ENCODE results near the gene SYT12.
"Not testable (repeated sequence)": the region's sequence is repeated elsewhere in the genome, so short reads cannot be mapped to it uniquely, and the experiment has no call there.

The SYT12 gene, protein sequence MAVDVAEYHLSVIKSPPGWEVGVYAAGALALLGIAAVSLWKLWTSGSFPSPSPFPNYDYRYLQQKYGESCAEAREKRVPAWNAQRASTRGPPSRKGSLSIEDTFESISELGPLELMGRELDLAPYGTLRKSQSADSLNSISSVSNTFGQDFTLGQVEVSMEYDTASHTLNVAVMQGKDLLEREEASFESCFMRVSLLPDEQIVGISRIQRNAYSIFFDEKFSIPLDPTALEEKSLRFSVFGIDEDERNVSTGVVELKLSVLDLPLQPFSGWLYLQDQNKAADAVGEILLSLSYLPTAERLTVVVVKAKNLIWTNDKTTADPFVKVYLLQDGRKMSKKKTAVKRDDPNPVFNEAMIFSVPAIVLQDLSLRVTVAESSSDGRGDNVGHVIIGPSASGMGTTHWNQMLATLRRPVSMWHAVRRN

DNA sequence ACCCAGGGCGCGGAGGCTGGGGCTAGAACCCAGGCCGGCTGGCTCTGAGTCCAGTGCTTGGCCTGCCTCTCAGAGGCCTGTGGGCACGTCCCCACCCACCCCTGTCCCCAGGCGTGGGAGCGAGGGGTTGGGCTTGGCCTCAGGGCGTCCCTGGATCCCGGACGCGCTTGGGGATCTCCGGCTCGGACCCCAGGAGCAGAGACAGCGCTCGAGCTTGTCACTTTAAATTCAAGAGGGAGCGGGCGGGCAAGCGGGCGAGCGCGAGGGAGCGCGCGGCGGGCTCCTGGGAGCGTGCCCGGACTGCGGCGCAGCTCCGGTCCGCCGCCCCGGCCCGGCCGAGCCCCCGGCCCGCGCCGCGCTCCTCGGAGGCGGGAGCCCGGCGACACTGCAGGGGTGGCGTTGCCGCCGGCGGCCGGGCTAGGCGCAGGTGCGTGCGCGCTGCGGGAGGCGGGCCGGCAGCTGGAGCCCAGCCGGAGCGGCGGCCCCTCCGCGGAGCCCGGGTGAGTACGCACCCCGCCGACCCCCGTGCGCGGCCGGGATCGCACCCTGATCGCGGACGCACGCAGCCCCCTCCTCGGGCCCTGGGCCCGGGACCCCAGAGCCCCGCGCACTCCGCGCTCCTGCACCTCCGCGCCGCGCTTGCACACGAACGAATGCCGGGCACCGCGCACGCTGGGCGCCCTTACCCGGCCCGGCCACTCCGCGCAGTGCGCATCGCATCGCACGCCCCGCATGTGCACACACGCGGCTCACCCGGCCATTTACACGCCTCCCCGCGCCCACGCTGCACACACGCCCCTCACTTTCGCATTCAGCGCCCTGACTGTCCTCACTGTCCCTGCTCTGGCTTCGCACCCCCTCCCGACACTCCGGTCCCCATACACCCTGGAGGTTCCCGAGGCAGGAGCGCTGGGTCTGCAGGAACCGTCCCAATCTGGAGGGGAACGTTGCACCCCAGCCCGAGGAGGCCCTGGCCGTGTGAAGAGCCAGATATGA is at the start of gene SYT12:
TSS of gene SYT12 (plus strand) at position 174 of the 996 bp plus-strand sequence. CDS start 7,011 bp downstream, outside the sequence.
- DNase-seq = no peak

DNA sequence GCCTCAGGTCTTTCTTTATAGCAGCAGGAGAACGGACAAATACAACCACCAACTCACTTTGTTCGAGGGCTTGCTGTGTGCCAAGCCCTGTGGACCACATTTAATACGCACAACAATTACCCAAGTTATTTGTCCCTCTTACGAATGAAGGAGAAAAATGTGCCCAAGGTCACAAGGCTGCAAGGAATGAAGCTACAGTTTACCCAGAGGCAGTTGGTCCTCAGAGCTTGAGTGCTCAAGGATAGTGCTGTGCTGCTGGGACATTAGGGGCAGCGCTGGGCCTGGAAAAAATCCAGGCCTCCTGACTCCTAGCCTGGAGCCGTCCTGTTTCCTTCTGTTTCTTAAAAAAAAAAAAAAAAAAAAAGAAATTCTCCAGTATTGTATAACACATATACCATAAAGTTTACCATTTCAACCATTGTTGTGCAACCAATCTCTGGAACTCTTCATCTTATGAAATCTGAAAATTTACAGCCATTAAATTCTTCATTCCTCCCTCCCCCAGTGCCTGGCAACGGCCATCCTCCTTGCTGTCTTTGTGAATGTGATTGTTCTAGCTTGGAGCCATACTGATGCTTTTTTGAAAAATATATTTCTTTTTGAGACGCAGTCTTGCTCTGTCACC is 48.9 kb upstream of the SYT12 start:
- no peak for DNase-seq

DNA sequence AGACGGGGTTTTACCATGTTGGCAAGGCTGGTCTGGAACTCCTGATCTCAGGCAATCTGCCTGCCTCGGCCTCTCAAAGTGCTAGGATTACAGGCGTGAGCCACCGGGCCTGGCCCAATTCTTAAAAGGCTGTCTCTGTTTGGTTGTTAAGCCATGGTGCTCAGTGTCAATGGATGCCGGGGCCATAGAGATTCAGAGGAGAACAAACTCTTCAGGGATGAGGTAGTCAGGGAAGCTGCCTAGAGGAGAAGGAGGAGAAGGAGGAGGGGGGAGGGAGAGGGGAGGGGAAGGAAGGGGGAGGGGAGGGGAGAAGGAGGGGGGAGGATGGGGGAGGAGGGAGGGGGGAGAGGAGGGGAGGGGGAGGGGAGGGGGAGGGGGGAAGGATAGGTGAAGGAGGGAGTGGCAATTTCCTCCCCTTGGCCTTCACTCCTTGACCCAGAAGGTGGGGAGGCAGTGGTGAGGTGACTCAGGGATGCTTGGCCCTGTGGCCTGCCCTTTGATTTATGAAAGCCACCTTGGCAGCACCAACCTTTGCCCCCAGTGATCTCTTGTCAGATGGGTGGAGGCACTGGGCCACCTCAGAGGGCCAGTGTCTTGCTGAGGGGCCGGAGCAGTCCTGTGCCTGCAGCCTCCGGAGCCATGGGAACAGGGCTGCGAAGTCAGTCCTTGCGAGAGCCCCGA is 48.1 kb upstream of the SYT12 start, which contains the start of gene C11orf86:
TSS of gene C11orf86 (plus strand) at position 581 of the 681 bp plus-strand sequence. CDS start at position 640, 59 bp downstream.
- no peak for DNase-seq

DNA sequence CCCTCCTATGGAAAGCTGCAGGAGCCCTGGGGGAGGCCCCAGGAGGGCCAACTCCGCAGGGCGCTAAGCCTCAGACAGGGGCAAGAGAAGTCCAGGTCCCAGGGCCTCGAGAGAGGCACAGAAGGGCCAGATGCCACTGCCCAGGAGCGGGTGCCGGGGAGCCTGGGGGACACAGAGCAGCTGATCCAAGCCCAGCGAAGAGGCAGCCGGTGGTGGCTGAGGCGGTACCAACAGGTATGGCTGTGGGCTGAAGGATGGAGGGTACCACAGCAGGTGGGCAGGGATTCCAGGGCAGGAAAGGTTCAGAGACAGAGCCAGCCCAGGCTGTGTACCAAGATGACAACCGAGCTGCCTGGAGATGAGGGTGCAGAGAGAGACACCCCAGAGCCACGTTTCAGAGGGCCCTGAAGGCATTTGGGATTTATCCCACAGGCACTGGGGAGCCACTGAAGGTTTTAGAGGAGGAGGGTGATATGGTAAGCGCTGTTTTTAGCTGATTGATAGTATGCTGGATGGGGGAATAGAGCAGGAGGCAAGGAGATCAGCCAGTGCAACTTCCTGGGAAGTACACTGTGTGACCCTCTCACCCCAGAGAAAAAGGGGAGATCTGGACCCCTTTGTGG is 47.4 kb upstream of the SYT12 start:
- no peak for DNase-seq

DNA sequence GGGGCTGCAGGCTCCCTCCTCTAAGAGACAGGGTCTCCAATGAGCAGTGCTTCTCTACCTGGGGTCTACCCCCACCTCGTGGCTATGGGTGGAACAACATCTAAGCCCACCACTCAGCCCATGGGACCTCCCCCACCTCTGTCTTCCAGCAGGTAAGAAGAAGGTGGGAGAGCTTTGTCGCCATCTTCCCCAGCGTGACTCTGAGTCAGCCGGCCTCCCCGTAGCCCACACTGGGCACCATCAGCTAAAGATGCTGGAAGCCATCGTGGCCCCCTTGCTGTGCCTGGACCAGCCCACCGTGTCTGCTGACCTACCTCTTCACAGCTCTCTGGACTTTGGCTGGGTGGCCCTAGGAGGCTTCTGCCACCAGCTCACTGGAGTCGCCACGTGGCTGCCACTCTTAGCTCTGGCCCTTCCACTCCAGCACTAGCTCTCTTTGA is 46.9 kb upstream of the SYT12 start:
- no peak for DNase-seq

DNA sequence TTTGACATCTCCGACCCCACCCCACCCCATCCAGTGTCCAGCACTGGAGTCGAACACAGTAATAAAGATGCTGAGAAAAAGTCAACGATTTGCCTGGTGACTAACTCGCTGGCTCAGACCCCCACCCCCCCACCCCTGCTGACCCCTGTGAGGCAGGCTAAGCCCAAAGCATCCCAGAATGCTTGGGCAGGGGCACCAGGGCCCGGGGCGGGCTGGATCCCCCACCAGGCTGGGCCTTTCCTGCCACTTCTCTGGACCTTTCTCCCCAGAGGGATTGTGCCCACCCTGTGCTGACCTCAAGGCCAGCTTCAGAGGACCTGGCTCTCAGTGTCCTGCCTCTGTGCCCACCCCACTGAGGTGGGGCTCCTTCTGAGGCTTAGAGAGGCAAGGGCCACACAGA is 46.0 kb upstream of the SYT12 start:
- DNase-seq = no peak

DNA sequence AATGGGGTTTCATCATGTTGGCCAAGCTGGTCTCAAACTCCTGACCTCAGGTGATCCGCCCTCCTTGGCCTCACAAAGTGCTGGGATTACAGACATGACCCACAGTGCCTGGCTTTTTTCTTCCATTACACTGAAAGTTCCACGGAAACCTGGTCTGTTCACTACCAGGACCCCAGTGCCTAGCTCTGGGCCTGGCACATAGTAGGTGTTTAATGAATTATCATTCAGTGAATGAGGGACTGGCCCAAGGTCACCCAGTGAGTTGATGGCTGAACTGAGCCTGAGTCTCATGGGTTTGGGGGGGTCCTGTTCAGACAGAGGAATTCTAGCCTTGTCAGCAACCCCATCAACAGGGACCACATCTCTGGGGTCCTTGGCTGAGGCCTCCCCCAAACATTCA is 44.7 kb upstream of the SYT12 start:
- DNase-seq = no peak

DNA sequence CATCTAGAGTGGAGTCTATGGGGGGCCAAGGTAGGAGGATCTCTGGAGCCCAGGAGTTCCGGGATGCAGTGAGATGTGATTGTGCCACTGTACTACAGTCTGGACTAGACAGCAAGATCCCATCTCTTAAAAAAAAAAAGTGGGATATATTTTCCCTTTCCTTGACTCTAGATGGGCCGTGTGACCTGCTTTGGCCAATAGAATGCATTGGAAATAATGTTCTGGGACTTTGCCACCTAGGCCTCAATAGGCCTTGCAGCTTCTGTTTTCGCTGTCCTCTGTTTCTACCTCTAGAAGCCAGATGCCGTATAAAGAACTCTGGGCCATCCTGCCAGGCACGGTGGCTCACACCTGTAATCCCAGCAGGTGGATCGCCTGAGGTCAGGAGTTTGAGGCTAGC is 44.2 kb upstream of the SYT12 start:
- DNase-seq = no peak

DNA sequence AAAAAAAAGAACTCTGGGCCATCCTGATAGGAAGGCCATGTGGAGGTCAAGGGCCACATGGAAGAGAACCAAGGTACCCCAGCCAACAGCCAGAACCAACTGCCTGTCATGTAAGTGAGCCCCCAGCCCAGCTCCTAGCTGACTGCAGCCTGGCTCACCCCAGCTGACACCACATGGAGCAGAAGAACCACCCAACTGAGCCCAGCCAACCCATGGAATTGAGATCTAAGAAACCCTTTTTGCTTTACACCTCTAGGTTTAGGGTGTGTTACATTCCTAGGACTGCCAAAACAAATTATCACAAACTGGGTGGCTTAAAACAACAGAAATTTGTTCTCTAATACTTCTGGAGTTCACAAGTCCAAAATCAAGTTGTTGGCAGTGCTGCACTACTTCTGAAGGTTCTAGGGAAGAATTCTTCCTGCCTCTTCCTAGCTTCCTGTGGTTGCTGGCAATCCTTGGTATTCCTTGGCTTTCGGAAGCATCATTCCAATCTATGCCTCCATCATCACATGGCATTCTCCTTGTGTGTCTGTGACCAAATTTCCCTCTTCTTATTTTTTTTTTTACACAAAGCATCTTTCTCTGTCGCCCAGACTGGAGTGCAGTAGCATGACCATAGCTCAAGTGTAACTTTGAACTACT is 43.5 kb upstream of the SYT12 start:
- peak in 1 of 2 experiments; percentile 36 for DNase-seq

DNA sequence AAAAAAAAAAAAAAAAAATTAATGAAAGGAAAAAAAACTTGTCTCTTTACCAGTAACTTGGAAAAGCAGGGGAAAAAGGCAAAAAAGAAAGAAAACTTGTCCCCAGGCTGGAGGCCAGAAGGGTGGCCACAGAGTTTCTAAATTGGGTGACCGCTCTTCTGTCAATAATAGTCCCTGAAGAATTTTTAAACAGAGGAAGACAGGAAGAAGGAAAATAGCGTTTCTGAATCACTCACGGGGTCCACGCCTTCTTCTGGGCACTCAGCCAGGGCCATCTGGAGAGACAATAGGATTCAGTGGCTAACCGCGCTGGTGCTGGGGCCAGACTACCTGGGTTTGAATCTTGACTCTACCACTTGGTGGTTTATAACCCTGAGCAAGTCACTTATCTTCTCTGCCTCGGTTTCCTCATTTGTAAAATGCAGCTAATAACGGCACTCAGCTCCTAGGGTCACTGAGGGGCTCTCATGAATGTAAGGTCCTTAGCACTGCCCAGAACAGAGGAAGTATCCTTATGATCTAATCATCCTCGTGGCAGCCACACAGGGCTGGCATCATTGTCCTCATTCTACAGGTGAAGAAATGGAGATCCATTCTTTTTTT is 40.9 kb upstream of the SYT12 start:
- DNase-seq = peak; percentile 78 to 94

DNA sequence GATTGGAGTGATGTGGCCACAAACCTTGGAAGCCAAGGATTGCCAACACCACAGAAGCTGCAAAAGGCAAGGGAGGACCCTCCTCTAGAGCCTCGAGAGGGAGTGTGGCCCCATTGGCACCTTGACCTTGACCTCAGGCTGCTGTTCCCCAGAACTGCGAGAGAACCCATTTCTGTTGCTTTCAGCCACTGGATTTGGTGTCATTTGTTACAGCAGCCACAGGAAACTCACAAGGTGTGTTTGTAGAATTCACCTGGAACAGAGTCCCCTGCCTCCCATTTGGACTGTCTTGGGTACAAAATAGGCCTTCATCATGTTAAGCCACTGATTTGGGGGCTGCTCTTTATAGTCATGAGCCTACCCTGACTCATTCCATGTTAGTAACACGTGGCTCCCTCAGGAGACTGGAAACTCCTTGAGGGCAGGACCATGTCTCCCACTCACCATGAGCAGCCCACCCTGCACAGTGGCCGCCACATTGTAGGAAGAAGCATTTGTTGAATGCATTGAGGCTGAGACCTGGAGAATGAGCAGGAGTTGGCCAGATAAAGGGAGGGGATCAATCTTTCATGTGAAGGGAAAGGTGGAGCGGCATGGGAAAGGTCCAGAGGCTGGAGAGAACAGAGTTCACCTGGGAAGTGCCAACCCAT is 39.5 kb upstream of the SYT12 start:
- DNase-seq = no peak

DNA sequence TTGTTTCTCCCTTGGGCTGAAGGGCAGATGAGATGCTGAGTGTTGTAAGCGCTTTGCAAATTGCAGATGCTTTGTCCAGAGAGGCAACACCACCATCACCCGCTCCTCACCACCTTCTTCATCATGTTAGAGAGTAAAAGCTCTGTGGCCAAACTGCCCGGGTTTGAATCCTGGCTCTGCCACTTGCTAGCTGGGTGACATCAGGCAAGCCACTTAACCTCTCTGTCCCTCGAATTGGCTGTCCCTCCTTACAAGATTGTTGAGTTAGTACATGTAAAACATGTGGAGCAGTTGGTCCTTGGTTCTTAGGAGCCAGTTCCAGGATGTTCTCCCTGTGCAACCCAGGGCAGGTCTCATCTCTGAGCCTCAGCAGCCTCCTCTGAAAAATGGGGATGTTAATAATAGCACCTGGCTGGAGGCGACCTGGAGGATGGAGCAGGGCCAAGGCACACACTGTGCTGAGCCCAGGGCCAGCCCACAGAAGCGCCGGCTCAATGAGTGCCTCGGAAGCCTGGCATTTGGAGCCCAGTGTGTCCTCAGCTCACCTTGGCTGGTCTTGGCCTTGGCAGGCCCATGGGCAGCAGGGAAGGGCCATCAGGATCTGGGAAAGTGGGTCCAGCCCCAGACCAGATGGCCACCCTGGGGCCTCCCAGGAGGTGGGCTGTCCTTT is 37.3 kb upstream of the SYT12 start:
- DNase-seq = no peak

DNA sequence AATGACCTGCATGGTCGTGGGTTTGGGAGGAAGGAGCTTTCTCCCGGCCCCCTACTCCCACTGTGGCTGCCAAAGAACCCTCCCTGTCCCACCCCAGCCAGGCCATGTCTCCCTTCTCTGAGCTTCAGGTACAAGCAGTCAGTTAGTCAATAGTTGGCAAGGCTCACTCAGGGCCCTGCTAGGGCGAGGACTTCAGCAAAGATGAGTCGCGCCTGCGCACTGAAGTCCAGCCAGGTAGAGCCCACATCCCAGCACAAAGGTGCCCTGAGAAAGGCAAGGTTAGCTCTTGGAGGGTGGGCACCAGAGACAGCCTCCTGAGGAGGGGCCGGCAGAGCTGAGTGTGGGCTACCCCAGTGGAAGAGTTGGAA is 36.8 kb upstream of the SYT12 start:
- no peak for DNase-seq

DNA sequence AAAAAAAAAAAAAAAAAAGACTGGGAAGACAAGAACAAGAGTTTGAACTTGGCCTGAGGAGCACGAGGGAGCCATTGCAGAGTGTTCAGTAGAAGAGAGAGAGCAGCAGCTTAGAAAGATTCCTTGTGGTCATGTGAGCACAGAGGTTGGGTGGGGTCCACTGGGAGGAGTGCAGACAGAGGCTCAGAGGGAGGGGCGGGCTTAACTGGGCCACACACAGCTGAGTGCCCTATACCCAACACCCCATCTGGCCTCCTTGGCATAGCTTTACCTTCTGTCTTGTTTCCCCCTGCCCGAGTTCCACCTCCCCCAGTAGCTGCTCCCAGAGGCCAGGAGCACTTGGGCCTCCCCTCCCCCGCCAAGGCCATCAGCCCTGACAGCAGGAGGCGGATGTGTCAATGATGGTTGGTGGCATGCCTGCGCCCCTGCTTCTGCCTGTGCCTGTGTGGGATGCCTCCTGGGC is 35.7 kb upstream of the SYT12 start:
- no peak for DNase-seq

DNA sequence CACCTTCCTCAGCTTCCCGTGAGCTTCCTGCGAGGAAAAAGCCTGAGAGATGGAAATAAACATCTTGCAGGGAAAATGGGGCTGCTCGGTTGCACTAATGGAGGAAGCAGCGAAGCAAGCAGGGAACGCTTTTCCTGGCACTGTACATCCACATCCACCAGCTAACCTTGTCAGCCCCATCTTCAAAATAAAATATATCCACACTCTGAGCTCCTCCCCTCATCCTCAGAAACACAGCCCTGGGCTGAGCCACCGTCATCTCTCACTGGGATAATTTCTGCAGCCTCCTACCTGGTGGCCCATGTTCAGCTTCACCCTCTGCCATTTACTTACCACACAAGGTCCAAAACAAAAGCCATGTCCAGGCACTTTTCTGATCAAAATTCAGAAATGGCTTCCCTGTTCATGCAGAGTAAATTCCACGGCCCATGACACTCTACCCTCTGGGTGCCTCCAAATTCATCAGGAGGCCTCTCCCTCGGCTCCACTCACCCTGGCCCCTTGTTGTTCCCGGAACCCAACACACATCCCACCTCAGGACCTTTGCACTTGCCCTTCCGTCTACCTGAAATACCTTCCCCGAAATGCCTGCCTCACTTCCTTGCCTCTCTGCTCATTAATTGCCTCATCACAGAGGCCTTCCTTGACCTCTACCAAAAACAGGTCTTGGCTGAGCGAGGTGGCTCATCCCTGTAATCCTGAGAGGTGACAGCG is 34.9 kb upstream of the SYT12 start:
- DNase-seq = no peak

DNA sequence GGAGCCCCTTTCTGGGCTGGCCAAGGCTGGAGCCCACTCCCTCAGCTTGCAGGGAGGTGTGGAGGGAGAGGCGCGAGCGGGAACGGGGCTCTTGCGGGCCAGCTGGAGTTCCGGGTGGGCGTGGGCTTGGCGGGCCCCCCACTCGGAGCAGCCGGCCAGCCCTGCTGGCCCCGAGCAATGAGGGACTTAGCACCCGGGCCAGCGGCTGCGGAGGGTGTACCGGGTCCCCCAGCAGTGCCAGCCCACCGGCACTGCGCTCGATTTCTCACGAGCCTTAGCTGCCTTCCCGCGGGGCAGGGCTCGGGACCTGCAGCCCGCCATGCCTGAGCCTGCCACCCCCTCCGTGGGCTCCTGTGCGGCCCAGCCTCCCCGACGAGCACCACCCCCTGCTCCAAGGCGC is 34.2 kb upstream of the SYT12 start:
- not testable (repeated sequence) for DNase-seq

DNA sequence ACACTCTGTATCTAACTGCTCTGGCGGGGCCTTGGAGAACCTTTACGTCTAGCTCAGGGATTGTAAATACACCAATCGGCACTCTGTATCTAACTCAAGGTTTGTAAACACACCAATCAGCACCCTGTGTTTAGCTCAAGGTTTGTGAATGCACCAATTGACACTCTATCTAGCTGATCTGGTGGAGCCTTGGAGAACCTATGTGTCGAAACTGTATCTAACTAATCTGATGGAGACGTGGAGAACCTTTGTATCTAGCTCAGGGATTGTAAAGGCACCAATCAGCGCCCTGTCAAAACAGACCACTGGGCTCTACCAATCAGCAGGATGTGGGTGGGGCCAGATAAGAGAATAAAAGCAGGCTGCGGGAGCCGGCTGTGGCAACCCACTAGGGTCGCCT is 33.6 kb upstream of the SYT12 start:
- not testable (repeated sequence) for DNase-seq

DNA sequence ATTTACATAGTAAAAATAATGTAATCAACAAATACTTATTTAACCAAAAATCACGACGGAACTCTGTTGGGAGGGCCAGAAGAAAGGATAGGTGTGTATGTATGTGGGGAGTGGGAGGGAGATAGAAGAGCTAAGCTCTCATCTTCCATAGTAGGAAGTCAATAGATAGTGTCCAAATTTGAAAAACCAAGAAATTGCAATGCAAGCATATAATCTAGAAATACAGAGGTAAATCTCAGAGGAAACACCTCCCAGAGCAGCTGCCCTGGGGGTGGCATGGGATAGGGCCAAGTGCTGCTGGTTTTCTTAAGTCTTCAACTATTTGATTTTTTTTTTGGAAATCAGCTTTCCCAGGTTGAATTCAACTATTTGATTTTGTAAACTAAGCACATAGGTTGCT is 30.9 kb upstream of the SYT12 start:
- no peak for DNase-seq

All from SW 1271 (cell line).